ENCODE data around the gene TMEM81. TPM values are rescaled to one million over a fixed set of nuclear protein-coding genes. Genes with fewer than 3 reads are reported as not detected.

The TMEM81 gene
- total RNA-seq, 1 experiment from 2014 or later: 4.3 TPM

GRCh38 chr1:205056188-205056611, 28.1 kb downstream of the TMEM81 start:
- Mint-ChIP-seq H3K36me3 (ENCODE audit: insufficient read depth, unreplicated experiment) (no peaks in the 10 kb centered on the region), H3K4me1 (ENCODE audit: low read depth, unreplicated experiment) (no peaks in the 10 kb centered on the region), H3K4me3 (ENCODE audit: unreplicated experiment) (no peak overlapping the region), H3K27ac (ENCODE audit: unreplicated experiment) (no peak overlapping the region), H3K27me3 (ENCODE audit: insufficient read depth, unreplicated experiment) (peaks cover 5% of the 10 kb centered on the region), H3K9me3 (ENCODE audit: unreplicated experiment) (no peaks in the 10 kb centered on the region)
- no peak for DNase-seq
- intact Hi-C loops (cut with micrococcal nuclease; ENCODE audit: unreplicated experiment): no loop called here
- no peak for TF ChIP-seq CTCF (IDR thresholded peaks at IDR 0.05; ENCODE audit: insufficient read depth in 1 of 2, low read depth in 1 of 2, low read length in 1 of 2, severe bottlenecking in 1 of 2, unreplicated experiment in 1 of 2)
- peaks cover 6% of the 10 kb centered on the region; the same call in 1 of the 2 replicates for H3K4me1 ChIP-seq
- no peaks in the 10 kb centered on the region for H3K9me3 ChIP-seq
- ChIA-PET CTCF (no interaction called here), POLR2A (no interaction called here)
- no TSS peak for BruUV-seq (replicated peaks)
- no peaks in the 10 kb centered on the region; the same call in 1 of the 2 replicates for H3K36me3 ChIP-seq (ENCODE audit: control insufficient read depth, insufficient read depth, low read length)
- no peak overlapping the region for H3K4me3 ChIP-seq (ENCODE audit: low read depth, low read length)
- H3K27me3 ChIP-seq (replicated peaks; ENCODE audit: control insufficient read depth, insufficient read depth, low read length): no peaks in the 10 kb centered on the region

DNA sequence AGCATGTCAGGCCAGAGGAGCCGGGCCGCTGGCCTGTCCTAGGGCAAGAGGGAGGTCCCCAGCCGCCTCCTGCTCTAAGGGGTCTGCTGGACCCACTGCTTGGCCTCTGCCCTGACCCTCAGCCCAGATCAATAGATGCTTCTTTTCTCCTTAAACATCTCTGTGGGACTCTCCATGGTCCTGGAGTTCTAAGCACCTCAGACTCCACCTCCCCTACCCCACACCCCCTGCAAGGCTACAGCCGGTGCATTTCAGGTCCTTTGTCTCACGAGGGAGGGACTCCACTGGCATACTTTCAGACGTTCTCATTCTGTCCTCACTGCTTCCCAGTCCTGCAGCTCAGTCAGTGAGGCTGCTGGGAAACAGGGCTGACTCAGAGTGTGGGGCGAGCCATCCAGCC, 30.2 kb downstream of the TMEM81 start:
- no peaks in the 10 kb centered on the region for H3K27me3 ChIP-seq (replicated peaks; ENCODE audit: control insufficient read depth, insufficient read depth, low read length)
- intact Hi-C loops (cut with micrococcal nuclease; ENCODE audit: unreplicated experiment): no loop called here
- Mint-ChIP-seq H3K9me3 (ENCODE audit: unreplicated experiment) (no peaks in the 10 kb centered on the region), H3K4me1 (ENCODE audit: low read depth, unreplicated experiment) (no peaks in the 10 kb centered on the region), H3K27me3 (ENCODE audit: insufficient read depth, unreplicated experiment) (peaks cover 7% of the 10 kb centered on the region), H3K36me3 (ENCODE audit: insufficient read depth, unreplicated experiment) (no peaks in the 10 kb centered on the region), H3K4me3 (ENCODE audit: unreplicated experiment) (no peak overlapping the region), H3K27ac (ENCODE audit: unreplicated experiment) (no peak overlapping the region)
- no TSS peak for BruUV-seq (replicated peaks)
- no peak for TF ChIP-seq CTCF (IDR thresholded peaks at IDR 0.05; ENCODE audit: insufficient read depth in 1 of 2, low read depth in 1 of 2, low read length in 1 of 2, severe bottlenecking in 1 of 2, unreplicated experiment in 1 of 2)
- H3K36me3 ChIP-seq (ENCODE audit: control insufficient read depth, insufficient read depth, low read length): no peaks in the 10 kb centered on the region
- no peak for DNase-seq
- CTCF ChIA-PET: no interaction called here
- no peak overlapping the region for H3K4me3 ChIP-seq (ENCODE audit: low read depth, low read length)
- no peaks in the 10 kb centered on the region for H3K9me3 ChIP-seq
- H3K4me1 ChIP-seq: no peaks in the 10 kb centered on the region
- POLR2A ChIA-PET: no interaction called here

DNA sequence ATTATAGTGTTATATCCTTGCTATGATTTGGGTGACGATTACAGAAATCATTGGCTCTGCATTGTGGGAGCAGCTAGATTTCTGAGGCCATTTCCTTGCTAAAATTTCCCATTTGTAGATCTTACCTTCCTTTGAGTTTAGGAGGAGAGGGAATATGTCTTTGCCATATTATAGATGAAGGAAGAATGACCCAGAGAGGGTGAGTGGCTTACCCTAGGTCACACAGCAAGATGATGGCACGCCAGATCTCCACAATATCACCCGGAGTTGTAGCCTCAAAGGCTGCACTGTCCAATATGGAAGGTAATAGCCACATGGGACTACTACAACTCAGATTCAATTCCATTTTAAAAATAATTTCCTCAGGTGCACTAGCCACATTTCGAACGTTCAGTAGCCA, 31.0 kb downstream of the TMEM81 start:
- POLR2A ChIA-PET: no interaction called here
- Mint-ChIP-seq H3K27me3 (ENCODE audit: insufficient read depth, unreplicated experiment) (peaks cover 7% of the 10 kb centered on the region), H3K36me3 (ENCODE audit: insufficient read depth, unreplicated experiment) (no peaks in the 10 kb centered on the region), H3K27ac (ENCODE audit: unreplicated experiment) (no peak overlapping the region), H3K4me3 (ENCODE audit: unreplicated experiment) (no peak overlapping the region), H3K9me3 (ENCODE audit: unreplicated experiment) (no peaks in the 10 kb centered on the region), H3K4me1 (ENCODE audit: low read depth, unreplicated experiment) (no peaks in the 10 kb centered on the region)
- intact Hi-C loops (cut with micrococcal nuclease; ENCODE audit: unreplicated experiment): no loop called here
- no peak for DNase-seq
- BruUV-seq (replicated peaks): no TSS peak
- no peak for TF ChIP-seq CTCF (IDR thresholded peaks at IDR 0.05; ENCODE audit: insufficient read depth in 1 of 2, low read depth in 1 of 2, low read length in 1 of 2, severe bottlenecking in 1 of 2, unreplicated experiment in 1 of 2)
- Histone ChIP-seq H3K27me3 (replicated peaks; ENCODE audit: control insufficient read depth, insufficient read depth, low read length) (no peaks in the 10 kb centered on the region), H3K36me3 (ENCODE audit: control insufficient read depth, insufficient read depth, low read length) (no peaks in the 10 kb centered on the region), H3K9me3 (no peaks in the 10 kb centered on the region), H3K4me3 (ENCODE audit: low read depth, low read length) (no peak overlapping the region), H3K4me1 (no peaks in the 10 kb centered on the region)
- CTCF ChIA-PET: interaction anchor here (2.5 kb wide), 1 partner anchor 8 kb away, joined by 8 read pairs; no protein-coding TSS in a partner anchor
